ENCODE results near the gene RAB14. TPM values are rescaled to one million over a fixed set of nuclear protein-coding genes. Genes with fewer than 3 reads are reported as not detected.

Gene RAB14
- total and polyA plus RNA-seq, 2 donors (not counting 1 experiment from before 2014, with no cell fraction given), result 29.1 to 46.6 TPM

GRCh38 chr9:121246821-121247561 is 45.3 kb upstream of the RAB14 start:
- H3K27ac ChIP-seq (ENCODE audit: insufficient read depth, low read length), result no peak overlapping the region
- no peak for TF ChIP-seq CTCF (conservative IDR thresholded peaks at IDR 0.05 in 1 of 2, IDR thresholded peaks at IDR 0.05 in 1 of 2; ENCODE audit: low read depth in 1 of 2, low read length in 2 of 2)
- no peak for TF ChIP-seq EZH2 (IDR thresholded peaks at IDR 0.05; ENCODE audit: low read length, missing control alignments)
- H3K4me3 ChIP-seq (replicated peaks in 1 of 4; ENCODE audit: control extremely low read depth in 1 of 4, insufficient read depth in 1 of 4, low read depth in 3 of 4, low read length in 4 of 4), result no peak overlapping the region
- H4K20me1 ChIP-seq (ENCODE audit: control insufficient read depth, extremely low read depth, insufficient read depth, low read length), result no peaks in the 10 kb centered on the region
- peak; percentile 77 to 95 for DNase-seq (ENCODE audit: low read depth in 2 of 2)
- H3K4me1 ChIP-seq (ENCODE audit: control insufficient read depth, extremely low read depth, insufficient read depth, low read length), result peaks cover 6% of the 10 kb centered on the region
- no peak overlapping the region for H3K9ac ChIP-seq (ENCODE audit: insufficient read depth, low read length)
- no peaks in the 10 kb centered on the region for H3K9me3 ChIP-seq (ENCODE audit: control insufficient read depth, insufficient read depth, low read depth, low read length)
- no peaks in the 10 kb centered on the region for H3K36me3 ChIP-seq (ENCODE audit: control insufficient read depth, insufficient read depth, low read length)
- no peaks in the 10 kb centered on the region for H3K27me3 ChIP-seq (ENCODE audit: control insufficient read depth, insufficient read depth, low read length)
- H2AFZ ChIP-seq (ENCODE audit: low read length), result no peak overlapping the region
- H3K79me2 ChIP-seq (ENCODE audit: control insufficient read depth, insufficient read depth, low read length), result no peaks in the 10 kb centered on the region
- no peak overlapping the region for H3K4me2 ChIP-seq (ENCODE audit: extremely low read depth, insufficient read depth, low read length)

- H3K27ac ChIP-seq (ENCODE audit: insufficient read depth, low read length), result no peak overlapping the region
- H3K4me1 ChIP-seq (ENCODE audit: control insufficient read depth, extremely low read depth, insufficient read depth, low read length), result peaks cover 6% of the 10 kb centered on the region
- H4K20me1 ChIP-seq (ENCODE audit: control insufficient read depth, extremely low read depth, insufficient read depth, low read length), result no peaks in the 10 kb centered on the region
- DNase-seq (ENCODE audit: low read depth in 2 of 2), result no peak
- H3K79me2 ChIP-seq (ENCODE audit: control insufficient read depth, insufficient read depth, low read length), result no peaks in the 10 kb centered on the region
- H3K4me2 ChIP-seq (ENCODE audit: extremely low read depth, insufficient read depth, low read length), result no peak overlapping the region
- H3K9me3 ChIP-seq (ENCODE audit: control insufficient read depth, insufficient read depth, low read depth, low read length), result no peaks in the 10 kb centered on the region
- TF ChIP-seq CTCF (conservative IDR thresholded peaks at IDR 0.05 in 1 of 2, IDR thresholded peaks at IDR 0.05 in 1 of 2; ENCODE audit: low read depth in 1 of 2, low read length in 2 of 2) (no peak), EZH2 (IDR thresholded peaks at IDR 0.05; ENCODE audit: low read length, missing control alignments) (no peak)
- H3K27me3 ChIP-seq (ENCODE audit: control insufficient read depth, insufficient read depth, low read length), result no peaks in the 10 kb centered on the region
- H3K9ac ChIP-seq (ENCODE audit: insufficient read depth, low read length), result no peak overlapping the region
- H3K4me3 ChIP-seq (replicated peaks in 1 of 4; ENCODE audit: control extremely low read depth in 1 of 4, insufficient read depth in 1 of 4, low read depth in 3 of 4, low read length in 4 of 4), result no peak overlapping the region
- no peaks in the 10 kb centered on the region for H3K36me3 ChIP-seq (ENCODE audit: control insufficient read depth, insufficient read depth, low read length)
- no peak overlapping the region for H2AFZ ChIP-seq (ENCODE audit: low read length)
Measured at GRCh38 chr9:121242959-121243346, 41.3 kb upstream of the RAB14 start.

GRCh38 chr9:121242219-121242958 is 40.7 kb upstream of the RAB14 start:
- Histone ChIP-seq H2AFZ (ENCODE audit: low read length) (no peak overlapping the region), H3K27ac (ENCODE audit: insufficient read depth, low read length) (no peak overlapping the region), H3K27me3 (ENCODE audit: control insufficient read depth, insufficient read depth, low read length) (no peaks in the 10 kb centered on the region), H3K79me2 (ENCODE audit: control insufficient read depth, insufficient read depth, low read length) (no peaks in the 10 kb centered on the region), H3K36me3 (ENCODE audit: control insufficient read depth, insufficient read depth, low read length) (no peaks in the 10 kb centered on the region), H3K4me1 (ENCODE audit: control insufficient read depth, extremely low read depth, insufficient read depth, low read length) (peaks cover 6% of the 10 kb centered on the region), H3K4me2 (ENCODE audit: extremely low read depth, insufficient read depth, low read length) (no peak overlapping the region), H4K20me1 (ENCODE audit: control insufficient read depth, extremely low read depth, insufficient read depth, low read length) (no peaks in the 10 kb centered on the region), H3K9me3 (ENCODE audit: control insufficient read depth, insufficient read depth, low read depth, low read length) (no peaks in the 10 kb centered on the region), H3K4me3 (replicated peaks in 1 of 4; ENCODE audit: control extremely low read depth in 1 of 4, insufficient read depth in 1 of 4, low read depth in 3 of 4, low read length in 4 of 4) (no peak overlapping the region), H3K9ac (ENCODE audit: insufficient read depth, low read length) (no peak overlapping the region)
- TF ChIP-seq CTCF (conservative IDR thresholded peaks at IDR 0.05 in 1 of 2, IDR thresholded peaks at IDR 0.05 in 1 of 2; ENCODE audit: low read depth in 1 of 2, low read length in 2 of 2) (no peak), EZH2 (IDR thresholded peaks at IDR 0.05; ENCODE audit: low read length, missing control alignments) (no peak)
- peak; percentile 58 to 86 for DNase-seq (ENCODE audit: low read depth in 2 of 2)
